ENCODE results near the gene SALL2.

- TF ChIP-seq TEAD4 (IDR thresholded peaks at IDR 0.05; ENCODE audit: borderline replicate concordance, insufficient read depth) (no peak), TAF1 (IDR thresholded peaks at IDR 0.05; ENCODE audit: borderline replicate concordance, low read depth, low read length) (no peak), CTCF (IDR thresholded peaks at IDR 0.05) (no peak), EP300 (IDR thresholded peaks at IDR 0.05; ENCODE audit: borderline replicate concordance in 1 of 2, low read depth in 1 of 2, low read length in 1 of 2) (no peak), GABPA (IDR thresholded peaks at IDR 0.05; ENCODE audit: low read depth) (no peak), MAX (IDR thresholded peaks at IDR 0.05; ENCODE audit: low read depth) (no peak), NFIC (IDR thresholded peaks at IDR 0.05; ENCODE audit: borderline replicate concordance) (no peak), USF2 (IDR thresholded peaks at IDR 0.05; ENCODE audit: borderline replicate concordance, low read depth, low read length) (no peak)
These were observed 29.7 kb downstream of the SALL2 start for GRCh38 chr14:21496453-21496852.

All from SK-N-SH (cell line).